ENCODE data around the gene RETREG3. TPM values are rescaled to one million over a fixed set of nuclear protein-coding genes. Genes with fewer than 3 reads are reported as not detected.

The RETREG3 gene
- total RNA-seq, 5 donors from 2014 or later (not counting 1 experiment from before 2014, with no cell fraction given): 72.4 to 150 (median 139) TPM

- H3K4me3 Mint-ChIP-seq: peak overlapping the region; percentile 81 to 91 (median 90)
- no peaks in the 10 kb centered on the region for H3K27me3 ChIP-seq (replicated peaks in 1 of 2; ENCODE audit: control insufficient read depth in 2 of 2, extremely low read depth in 1 of 2, insufficient read depth in 2 of 2, low read length in 1 of 2)
- H3K27ac Mint-ChIP-seq: peak overlapping the region; percentile 46 to 94
- H3K9me3 Mint-ChIP-seq: no peaks in the 10 kb centered on the region
- no peak for DNase-seq
- H3K36me3 ChIP-seq (ENCODE audit: control insufficient read depth in 2 of 2, extremely low read depth in 1 of 2, insufficient read depth in 1 of 2, low read length in 1 of 2): peaks cover 28 to 78% of the 10 kb centered on the region in 2 donors
- WGBS (ENCODE audit: insufficient coverage): 88% methylated on average over 8 of the region's 14 CpGs
- no peak overlapping the region for H3K4me3 ChIP-seq (ENCODE audit: control insufficient read depth in 1 of 2, extremely low read depth in 1 of 2, low read length in 1 of 2)
- H3K4me1 ChIP-seq (ENCODE audit: control insufficient read depth in 1 of 2, extremely low read depth in 1 of 2, insufficient read depth in 2 of 2, low read length in 2 of 2): peaks cover 14 to 50% of the 10 kb centered on the region in 2 experiments
- no peaks in the 10 kb centered on the region for H3K27me3 Mint-ChIP-seq
- no peaks in the 10 kb centered on the region for H3K9me3 ChIP-seq
- H3K36me3 Mint-ChIP-seq: peaks cover 35% of the 10 kb centered on the region
- ChIA-PET POLR2A (no interaction called here), CTCF (no interaction called here)
- H3K27ac ChIP-seq (ENCODE audit: low read length): peak overlapping the region; percentile 47
- peaks cover 22 to 43% (median 41%) of the 10 kb centered on the region in 3 donors for H3K4me1 Mint-ChIP-seq
- ATAC-seq (replicated peaks in 1 of 4): no peak
Observed at GRCh38 chr17:42568341-42569111, 40.6 kb downstream of the RETREG3 start.

GRCh38 chr17:42566883-42567573, 42.1 kb downstream of the RETREG3 start, which contains the start of gene MLX:
MLX (plus strand) TSS chr17:42567100; CDS start chr17:42567125, 25 bp downstream.
- under 1% methylated on average over 66 of the region's 72 CpGs for WGBS (ENCODE audit: insufficient coverage)
- peak; percentile 77 to 96 (median 88) for DNase-seq
- Histone ChIP-seq H3K36me3 (ENCODE audit: control insufficient read depth in 2 of 2, extremely low read depth in 1 of 2, insufficient read depth in 1 of 2, low read length in 1 of 2) (peaks cover 19 to 66% of the 10 kb centered on the region in 2 donors), H3K4me3 (ENCODE audit: control insufficient read depth in 1 of 2, extremely low read depth in 1 of 2, low read length in 1 of 2) (peak within 1 kb of the TSS; percentile 76 to 94), H3K27ac (ENCODE audit: low read length) (peak within 1 kb of the TSS; percentile 86), H3K4me1 (ENCODE audit: control insufficient read depth in 1 of 2, extremely low read depth in 1 of 2, insufficient read depth in 2 of 2, low read length in 2 of 2) (peaks cover 16 to 65% of the 10 kb centered on the region in 2 experiments), H3K9me3 (no peaks in the 10 kb centered on the region), H3K27me3 (replicated peaks in 1 of 2; ENCODE audit: control insufficient read depth in 2 of 2, extremely low read depth in 1 of 2, insufficient read depth in 2 of 2, low read length in 1 of 2) (no peaks in the 10 kb centered on the region)
- POLR2A ChIA-PET: interaction anchor here (0.5 kb wide), 2 partner anchors 159 to 202 kb away, joined by 3 to 5 read pairs; no protein-coding TSS in a partner anchor
- Mint-ChIP-seq H3K4me1 (peaks cover 24 to 54% (median 48%) of the 10 kb centered on the region in 3 donors), H3K9me3 (no peaks in the 10 kb centered on the region), H3K27ac (peak within 1 kb of the TSS; percentile 92 to 94), H3K27me3 (no peaks in the 10 kb centered on the region), H3K36me3 (peaks cover 26% of the 10 kb centered on the region), H3K4me3 (peak within 1 kb of the TSS; percentile 81 to 91 (median 90))
- CTCF ChIA-PET: interaction anchor here in 1 of 2 donors (1.7 kb wide), 1 partner anchor 11 kb away, joined by 16 read pairs; the partner anchor contains the start of gene PSMC3IP
- peak; percentile 79 to 83 (median 81) for ATAC-seq (replicated peaks in 1 of 4)

- ATAC-seq (replicated peaks in 1 of 4) (no peak), DNase-seq (no peak)
- Histone ChIP-seq H3K4me3 (ENCODE audit: control insufficient read depth in 1 of 2, extremely low read depth in 1 of 2, low read length in 1 of 2) (peak overlapping the region; percentile 45 to 94), H3K27me3 (replicated peaks in 1 of 2; ENCODE audit: control insufficient read depth in 2 of 2, extremely low read depth in 1 of 2, insufficient read depth in 2 of 2, low read length in 1 of 2) (no peaks in the 10 kb centered on the region), H3K36me3 (ENCODE audit: control insufficient read depth in 2 of 2, extremely low read depth in 1 of 2, insufficient read depth in 1 of 2, low read length in 1 of 2) (peaks cover 15 to 59% of the 10 kb centered on the region in 2 donors), H3K9me3 (no peaks in the 10 kb centered on the region), H3K4me1 (ENCODE audit: control insufficient read depth in 1 of 2, extremely low read depth in 1 of 2, insufficient read depth in 2 of 2, low read length in 2 of 2) (peaks cover 18 to 71% of the 10 kb centered on the region in 2 experiments), H3K27ac (ENCODE audit: low read length) (peak overlapping the region; percentile 86)
- peaks cover 22% of the 10 kb centered on the region for H3K36me3 Mint-ChIP-seq
- peak overlapping the region; percentile 92 to 94 for H3K27ac Mint-ChIP-seq
- peak overlapping the region; percentile 81 to 91 (median 90) for H3K4me3 Mint-ChIP-seq
- POLR2A ChIA-PET: interaction anchor here in 1 of 2 donors (0.5 kb wide), 2 partner anchors 38 to 201 kb away, joined by 3 to 4 read pairs; no protein-coding TSS in a partner anchor
- CTCF ChIA-PET: interaction anchor here in 1 of 2 donors (0.7 to 1.7 kb wide), 2 partner anchors 11 to 12 kb away, joined by 3 to 16 read pairs; partner anchors contain the start of gene PSMC3IP
- H3K4me1 Mint-ChIP-seq: peaks cover 22 to 60% (median 55%) of the 10 kb centered on the region in 3 donors
- no peaks in the 10 kb centered on the region for H3K9me3 Mint-ChIP-seq
- no peaks in the 10 kb centered on the region for H3K27me3 Mint-ChIP-seq
- 47% methylated on average over 27 of the region's 28 CpGs for WGBS (ENCODE audit: insufficient coverage)
Observed at GRCh38 chr17:42566215-42566882, 42.8 kb downstream of the RETREG3 start.

GRCh38 chr17:42565523-42566214, 43.5 kb downstream of the RETREG3 start:
- Mint-ChIP-seq H3K36me3 (peaks cover 15% of the 10 kb centered on the region), H3K4me3 (peak overlapping the region in 1 of 3 donors; percentile 81), H3K27me3 (no peaks in the 10 kb centered on the region), H3K27ac (peak overlapping the region in 1 of 2 donors; percentile 94), H3K9me3 (no peaks in the 10 kb centered on the region), H3K4me1 (peaks cover 22 to 59% (median 55%) of the 10 kb centered on the region in 3 donors)
- Histone ChIP-seq H3K4me1 (ENCODE audit: control insufficient read depth in 1 of 2, extremely low read depth in 1 of 2, insufficient read depth in 2 of 2, low read length in 2 of 2) (peaks cover 18 to 74% of the 10 kb centered on the region in 2 experiments), H3K9me3 (no peaks in the 10 kb centered on the region), H3K4me3 (ENCODE audit: control insufficient read depth in 1 of 2, extremely low read depth in 1 of 2, low read length in 1 of 2) (no peak overlapping the region), H3K27me3 (replicated peaks in 1 of 2; ENCODE audit: control insufficient read depth in 2 of 2, extremely low read depth in 1 of 2, insufficient read depth in 2 of 2, low read length in 1 of 2) (no peaks in the 10 kb centered on the region), H3K36me3 (ENCODE audit: control insufficient read depth in 2 of 2, extremely low read depth in 1 of 2, insufficient read depth in 1 of 2, low read length in 1 of 2) (peaks cover 15 to 53% of the 10 kb centered on the region in 2 donors), H3K27ac (ENCODE audit: low read length) (peak overlapping the region; percentile 86)
- POLR2A ChIA-PET: interaction anchor here in 1 of 2 donors (0.5 kb wide), 1 partner anchor 39 kb away, joined by 4 read pairs; no protein-coding TSS in a partner anchor
- DNase-seq: no peak
- WGBS (ENCODE audit: insufficient coverage): 92% methylated on average over 8 of the region's 16 CpGs
- no peak for ATAC-seq (replicated peaks in 1 of 4)
- CTCF ChIA-PET: interaction anchor here in 1 of 2 donors (0.7 kb wide), 1 partner anchor 11 kb away, joined by 3 read pairs; the partner anchor contains the start of gene PSMC3IP

- Mint-ChIP-seq H3K27me3 (no peaks in the 10 kb centered on the region), H3K4me1 (peaks cover 22 to 61% (median 58%) of the 10 kb centered on the region in 3 donors), H3K4me3 (peak overlapping the region in 1 of 3 donors; percentile 87), H3K9me3 (no peaks in the 10 kb centered on the region), H3K27ac (no peak overlapping the region), H3K36me3 (peaks cover 12% of the 10 kb centered on the region)
- Histone ChIP-seq H3K36me3 (ENCODE audit: control insufficient read depth in 2 of 2, extremely low read depth in 1 of 2, insufficient read depth in 1 of 2, low read length in 1 of 2) (peaks cover 12 to 48% of the 10 kb centered on the region in 2 donors), H3K9me3 (no peaks in the 10 kb centered on the region), H3K27ac (ENCODE audit: low read length) (no peak overlapping the region), H3K4me1 (ENCODE audit: control insufficient read depth in 1 of 2, extremely low read depth in 1 of 2, insufficient read depth in 2 of 2, low read length in 2 of 2) (peaks cover 18 to 74% of the 10 kb centered on the region in 2 experiments), H3K4me3 (ENCODE audit: control insufficient read depth in 1 of 2, extremely low read depth in 1 of 2, low read length in 1 of 2) (no peak overlapping the region), H3K27me3 (replicated peaks in 1 of 2; ENCODE audit: control insufficient read depth in 2 of 2, extremely low read depth in 1 of 2, insufficient read depth in 2 of 2, low read length in 1 of 2) (no peaks in the 10 kb centered on the region)
- DNase-seq (no peak), ATAC-seq (replicated peaks in 1 of 4) (no peak)
- ChIA-PET CTCF (interaction anchor here in 1 of 2 donors (0.8 kb wide), 1 partner anchor 13 kb away, joined by 4 read pairs; the partner anchor contains the start of gene PSMC3IP), POLR2A (interaction anchor here in 1 of 2 donors (0.6 kb wide), 1 partner anchor 36 kb away, joined by 8 read pairs; no protein-coding TSS in a partner anchor)
- 95% methylated on average over 7 of the region's 15 CpGs for WGBS (ENCODE audit: insufficient coverage)
Observed at GRCh38 chr17:42564815-42565522, 44.2 kb downstream of the RETREG3 start.
